ACC112 (cell line): ENCODE results near the gene ARHGAP22.

Experiments used
- H2AFZ ChIP-seq: fragments of 200-600 bp; sonication (generic); one replicate; pipeline ENCODE4 v1.6.0; 2017; ENCODE audit warnings: antibody characterized with exemption, low read length; ENCODE audit not compliant: unreplicated experiment
- H3K27ac ChIP-seq: fragments of 200-600 bp; sonication (generic); 2 replicates; pipeline ENCODE4 v1.5.1; 2014; ENCODE audit warnings: low read depth, mild to moderate bottlenecking, antibody characterized with exemption, low read length, moderate library complexity
- H3K27me3 ChIP-seq: fragments of 200-600 bp; sonication (generic); 2 replicates; pipeline ENCODE4 v1.6.1; 2014; ENCODE audit warnings: mild to moderate bottlenecking, antibody characterized with exemption, low read length, moderate library complexity, mixed read lengths; ENCODE audit not compliant: insufficient read depth
- H3K36me3 ChIP-seq: fragments of 200-600 bp; sonication (generic); 2 replicates; pipeline ENCODE4 v1.6.1; 2016; ENCODE audit warnings: mild to moderate bottlenecking, antibody characterized with exemption, low read length, moderate library complexity, mixed read lengths; ENCODE audit not compliant: insufficient read depth
- H3K4me1 ChIP-seq: fragments of 200-600 bp; sonication (generic); one replicate; pipeline ENCODE4 v1.6.1; 2016; ENCODE audit warnings: low read length, mixed read lengths; ENCODE audit not compliant: insufficient read depth, unreplicated experiment, control insufficient read depth
- H3K4me3 ChIP-seq: fragments of 200-600 bp; sonication (generic); 2 replicates; pipeline ENCODE4 v1.5.1; 2014; ENCODE audit warnings: mild to moderate bottlenecking, low read depth, low read length
- H3K79me2 ChIP-seq: fragments of 200-600 bp; sonication (generic); one replicate; pipeline ENCODE4 v1.6.0; 2016; ENCODE audit warnings: low read length; ENCODE audit not compliant: control insufficient read depth, unreplicated experiment, insufficient read depth

ARHGAP22 gene

GRCh38 chr10:48550977-48551376, 53.9 kb downstream of the ARHGAP22 start:
- Histone ChIP-seq H3K4me3 (no peak overlapping the region), H2AFZ (no peak overlapping the region), H3K27me3 (no peaks in the 10 kb centered on the region), H3K4me1 (no peaks in the 10 kb centered on the region), H3K79me2 (peaks cover 2% of the 10 kb centered on the region), H3K27ac (no peak overlapping the region), H3K36me3 (peaks cover 8% of the 10 kb centered on the region; the same call in 1 of the 2 replicates)

GRCh38 chr10:48550071-48550691, 54.7 kb downstream of the ARHGAP22 start:
- Histone ChIP-seq H3K27me3 (no peaks in the 10 kb centered on the region), H3K79me2 (peaks cover 2% of the 10 kb centered on the region), H3K4me3 (no peak overlapping the region), H3K4me1 (no peaks in the 10 kb centered on the region), H3K27ac (no peak overlapping the region), H3K36me3 (peaks cover 8% of the 10 kb centered on the region; the same call in 1 of the 2 replicates), H2AFZ (no peak overlapping the region)

GRCh38 chr10:48549236-48549635, 55.6 kb downstream of the ARHGAP22 start:
- no peak overlapping the region for H2AFZ ChIP-seq
- H3K4me1 ChIP-seq = no peaks in the 10 kb centered on the region
- no peaks in the 10 kb centered on the region for H3K27me3 ChIP-seq
- H3K4me3 ChIP-seq = no peak overlapping the region
- peaks cover 3% of the 10 kb centered on the region; the same call in 1 of the 2 replicates for H3K36me3 ChIP-seq
- H3K27ac ChIP-seq = no peak overlapping the region
- peaks cover 2% of the 10 kb centered on the region for H3K79me2 ChIP-seq

- H3K27me3 ChIP-seq = no peaks in the 10 kb centered on the region
- H3K36me3 ChIP-seq = peaks cover 3% of the 10 kb centered on the region; the same call in 1 of the 2 replicates
- H3K4me1 ChIP-seq = no peaks in the 10 kb centered on the region
These were observed 56.2 kb downstream of the ARHGAP22 start for GRCh38 chr10:48548531-48549135.

GRCh38 chr10:48547981-48548380, 56.9 kb downstream of the ARHGAP22 start:
- no peaks in the 10 kb centered on the region for H3K4me1 ChIP-seq
- no peaks in the 10 kb centered on the region for H3K27me3 ChIP-seq
- no peak overlapping the region for H3K27ac ChIP-seq
- no peak overlapping the region for H2AFZ ChIP-seq
- H3K36me3 ChIP-seq = peaks cover 3% of the 10 kb centered on the region; the same call in 1 of the 2 replicates
- H3K4me3 ChIP-seq = no peak overlapping the region
- peaks cover under 1% of the 10 kb centered on the region for H3K79me2 ChIP-seq

More at GRCh38 chr10:48548531-48549135, 56.2 kb downstream of the ARHGAP22 start:
- no peak overlapping the region for H3K27ac ChIP-seq
- no peak overlapping the region for H2AFZ ChIP-seq
- peaks cover 2% of the 10 kb centered on the region for H3K79me2 ChIP-seq
- no peak overlapping the region for H3K4me3 ChIP-seq

- Histone ChIP-seq H3K36me3 (peaks cover 3% of the 10 kb centered on the region; the same call in 1 of the 2 replicates), H3K4me1 (no peaks in the 10 kb centered on the region), H3K27ac (no peak overlapping the region), H3K27me3 (no peaks in the 10 kb centered on the region), H3K4me3 (no peak overlapping the region), H3K79me2 (no peaks in the 10 kb centered on the region), H2AFZ (no peak overlapping the region)
These were observed 57.6 kb downstream of the ARHGAP22 start for GRCh38 chr10:48547061-48547895.

GRCh38 chr10:48545462-48546145, 59.3 kb downstream of the ARHGAP22 start:
- Histone ChIP-seq H3K4me3 (no peak overlapping the region), H2AFZ (no peak overlapping the region), H3K4me1 (no peaks in the 10 kb centered on the region), H3K79me2 (no peaks in the 10 kb centered on the region), H3K36me3 (peaks cover 3% of the 10 kb centered on the region; the same call in 1 of the 2 replicates), H3K27ac (no peak overlapping the region), H3K27me3 (no peaks in the 10 kb centered on the region)

- Histone ChIP-seq H3K27me3 (no peaks in the 10 kb centered on the region), H3K36me3 (no peaks in the 10 kb centered on the region), H3K27ac (no peak overlapping the region), H3K4me3 (no peak overlapping the region), H2AFZ (no peak overlapping the region), H3K79me2 (no peaks in the 10 kb centered on the region), H3K4me1 (no peaks in the 10 kb centered on the region)
These were observed 61.6 kb downstream of the ARHGAP22 start for GRCh38 chr10:48543182-48543844.

GRCh38 chr10:48542471-48543181, 62.2 kb downstream of the ARHGAP22 start:
- H3K4me1 ChIP-seq = no peaks in the 10 kb centered on the region
- H3K27me3 ChIP-seq = no peaks in the 10 kb centered on the region
- H3K79me2 ChIP-seq = no peaks in the 10 kb centered on the region
- no peak overlapping the region for H3K27ac ChIP-seq
- no peak overlapping the region for H3K4me3 ChIP-seq
- no peak overlapping the region for H2AFZ ChIP-seq
- no peaks in the 10 kb centered on the region for H3K36me3 ChIP-seq
